Thyroid gland (tissue), 4 donors: ENCODE data around the gene DPH7. TPM values are rescaled to one million over a fixed set of nuclear protein-coding genes. Genes with fewer than 3 reads are reported as not detected.
A peak's percentile ranks its signal among the peaks of the same experiment; 100 is the strongest.

Experiments used
- DNase-seq, 2 donors: peaks; one replicate each; pipeline ENCODE4 v3.0.0-alpha.2; 2019
- H3K27ac ChIP-seq, 3 donors: fragments of 200-600 bp; sonication (generic); 1 replicate in 2 of 3; 2 replicates in 1 of 3; pipeline ENCODE4 v1.5.1; 2016 to 2019; ENCODE audit warnings: mild to moderate bottlenecking in 1 of 3, moderate library complexity in 1 of 3
- H3K27me3 ChIP-seq: fragments of 200-600 bp; sonication (generic); one replicate; pipeline ENCODE4 v1.5.1; 2019
- H3K36me3 ChIP-seq, 2 donors: fragments of 200-600 bp; sonication (generic); one replicate each; pipeline ENCODE4 v1.5.1; 2016 to 2019
- H3K4me1 ChIP-seq, 2 donors: fragments of 200-600 bp; sonication (generic); one replicate each; pipeline ENCODE4 v1.5.1; 2017 to 2019
- H3K4me3 ChIP-seq, 3 donors: fragments of 200-600 bp; sonication (generic); replicated peaks in 1 of 3; 1 replicate in 2 of 3; 2 replicates in 1 of 3; pipeline ENCODE4 v1.5.1; 2016; ENCODE audit warnings: mild to moderate bottlenecking in 1 of 3
- H3K9me3 ChIP-seq: fragments of 200-600 bp; sonication (generic); one replicate; pipeline ENCODE4 v1.5.1; 2017
- CTCF ChIP-seq, 6 experiments: fragments of 200-600 bp in 3 of 6; fragments of 450-650 bp in 3 of 6; sonication (generic) in 3 of 6; IDR thresholded peaks; one replicate each; pipeline ENCODE4 v1.5.1; 2016 to 2019; ENCODE audit warnings: antibody characterized with exemption in 6 of 6, mild to moderate bottlenecking in 2 of 6, inconsistent platforms in 1 of 6, moderate library complexity in 1 of 6
- POLR2A ChIP-seq, 2 donors: fragments of 450-650 bp; IDR thresholded peaks; one replicate each; pipeline ENCODE4 v1.6.1; 2017; ENCODE audit warnings: antibody characterized with exemption in 2 of 2, mild to moderate bottlenecking in 2 of 2, moderate library complexity in 1 of 2
- WGBS, 2 donors: methylation state at CpG; one replicate each; pipeline ENCODE4 v1.1.5; 2017; 5-methylcytosine and 5-hydroxymethylcytosine counted together
- intact Hi-C: fragments of 100-400 bp; cut with DNase I; formaldehyde crosslinking; loops from one replicate; pipeline ENCODE4 v1.15.1; 2023
- total RNA-seq, 4 donors: library from RNA; depleted of rRNA; stranded (reverse); fragments of >200 nt; gene quantifications; one replicate each; pipeline ENCODE4 v1.2.3, GENCODE V29; 2016

The DPH7 gene
- total RNA-seq, 4 donors from 2014 or later, result 20.8 to 47.4 (median 34.1) TPM

GRCh38 chr9:137547687-137548543 lies 30.8 kb downstream of the DPH7 start:
- no peaks in the 10 kb centered on the region for H3K36me3 ChIP-seq
- H3K4me1 ChIP-seq, result peaks cover 27 to 29% of the 10 kb centered on the region in 2 donors
- H3K27me3 ChIP-seq, result no peaks in the 10 kb centered on the region
- H3K4me3 ChIP-seq, result no peak overlapping the region
- peak; percentile 76 to 81 for DNase-seq
- no peaks in the 10 kb centered on the region for H3K9me3 ChIP-seq
- 76 to 77% methylated on average over 18 to 21 of the region's 23 CpGs for WGBS, 2 donors
- H3K27ac ChIP-seq, result peak overlapping the region in 1 of 3 donors; percentile 45
- intact Hi-C loops, result no loop called here
- TF ChIP-seq CTCF (IDR thresholded peaks at IDR 0.05) (no peak), POLR2A (IDR thresholded peaks at IDR 0.05) (no peak)

GRCh38 chr9:137545123-137545522 lies 33.6 kb downstream of the DPH7 start:
- DNase-seq, result peak in 1 of 2 donors; percentile 14
- no peaks in the 10 kb centered on the region for H3K9me3 ChIP-seq
- H3K4me3 ChIP-seq, result no peak overlapping the region
- intact Hi-C loops, result no loop called here
- H3K4me1 ChIP-seq, result peaks cover 24 to 26% of the 10 kb centered on the region in 2 donors
- peaks cover 0 to 4% of the 10 kb centered on the region in 2 donors for H3K36me3 ChIP-seq
- H3K27me3 ChIP-seq, result no peaks in the 10 kb centered on the region
- 84% methylated on average over 6 to 9 of the region's 10 CpGs for WGBS, 2 donors
- TF ChIP-seq POLR2A (IDR thresholded peaks at IDR 0.05) (no peak), CTCF (IDR thresholded peaks at IDR 0.05) (no peak)
- H3K27ac ChIP-seq, result no peak overlapping the region

- Histone ChIP-seq H3K4me3 (no peak overlapping the region), H3K27me3 (no peaks in the 10 kb centered on the region), H3K27ac (no peak overlapping the region), H3K9me3 (no peaks in the 10 kb centered on the region), H3K36me3 (peaks cover 0 to 4% of the 10 kb centered on the region in 2 donors), H3K4me1 (peaks cover 17 to 18% of the 10 kb centered on the region in 2 donors)
- intact Hi-C loops, result no loop called here
- 82 to 88% methylated on average over 12 of the region's 12 CpGs for WGBS, 2 donors
- TF ChIP-seq POLR2A (IDR thresholded peaks at IDR 0.05), result no peak
- TF ChIP-seq CTCF (IDR thresholded peaks at IDR 0.05), result no peak
- DNase-seq, result no peak
These were observed 34.5 kb downstream of the DPH7 start for GRCh38 chr9:137544176-137544760.

GRCh38 chr9:137543237-137543963 lies 35.3 kb downstream of the DPH7 start:
- no peak overlapping the region for H3K4me3 ChIP-seq
- H3K27ac ChIP-seq, result no peak overlapping the region
- TF ChIP-seq CTCF (IDR thresholded peaks at IDR 0.05) (no peak), POLR2A (IDR thresholded peaks at IDR 0.05) (no peak)
- WGBS, 2 donors, result 93 to 94% methylated on average over 10 to 16 of the region's 25 CpGs
- intact Hi-C loops, result no loop called here
- no peak for DNase-seq
- no peaks in the 10 kb centered on the region for H3K9me3 ChIP-seq
- H3K4me1 ChIP-seq, result peaks cover 9 to 10% of the 10 kb centered on the region in 2 donors
- no peaks in the 10 kb centered on the region for H3K27me3 ChIP-seq
- H3K36me3 ChIP-seq, result peaks cover 0 to 4% of the 10 kb centered on the region in 2 donors
